ENCODE measurements around the gene HOOK2.

- TF ChIP-seq, protein P1, sequence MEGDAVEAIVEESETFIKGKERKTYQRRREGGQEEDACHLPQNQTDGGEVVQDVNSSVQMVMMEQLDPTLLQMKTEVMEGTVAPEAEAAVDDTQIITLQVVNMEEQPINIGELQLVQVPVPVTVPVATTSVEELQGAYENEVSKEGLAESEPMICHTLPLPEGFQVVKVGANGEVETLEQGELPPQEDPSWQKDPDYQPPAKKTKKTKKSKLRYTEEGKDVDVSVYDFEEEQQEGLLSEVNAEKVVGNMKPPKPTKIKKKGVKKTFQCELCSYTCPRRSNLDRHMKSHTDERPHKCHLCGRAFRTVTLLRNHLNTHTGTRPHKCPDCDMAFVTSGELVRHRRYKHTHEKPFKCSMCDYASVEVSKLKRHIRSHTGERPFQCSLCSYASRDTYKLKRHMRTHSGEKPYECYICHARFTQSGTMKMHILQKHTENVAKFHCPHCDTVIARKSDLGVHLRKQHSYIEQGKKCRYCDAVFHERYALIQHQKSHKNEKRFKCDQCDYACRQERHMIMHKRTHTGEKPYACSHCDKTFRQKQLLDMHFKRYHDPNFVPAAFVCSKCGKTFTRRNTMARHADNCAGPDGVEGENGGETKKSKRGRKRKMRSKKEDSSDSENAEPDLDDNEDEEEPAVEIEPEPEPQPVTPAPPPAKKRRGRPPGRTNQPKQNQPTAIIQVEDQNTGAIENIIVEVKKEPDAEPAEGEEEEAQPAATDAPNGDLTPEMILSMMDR (IDR thresholded peaks at IDR 0.05; ENCODE audit: poor library complexity), result no peak
- TF ChIP-seq EZH2 (IDR thresholded peaks at IDR 0.05; ENCODE audit: borderline replicate concordance) (no peak), EZH2phosphoT487 (IDR thresholded peaks at IDR 0.05; ENCODE audit: low read depth, severe bottlenecking, unreplicated experiment) (no peak)
These were observed 38.1 kb downstream of the HOOK2 start, which contains the start of gene GET3 for GRCh38 chr19:12736995-12737834.
